ENCODE measurements around the gene TMEM135.

The TMEM135 gene

GRCh38 chr11:87194985-87195820, 157.5 kb downstream of the TMEM135 start:
- no peak for DNase-seq (ENCODE audit: low spot score)

- no peak for DNase-seq (ENCODE audit: low spot score)
These were observed 160.6 kb downstream of the TMEM135 start for GRCh38 chr11:87198266-87198881.

- no peak for DNase-seq (ENCODE audit: low spot score)
These were observed 163.6 kb downstream of the TMEM135 start for GRCh38 chr11:87201376-87201775.

GRCh38 chr11:87203907-87204602, 166.3 kb downstream of the TMEM135 start:
- DNase-seq (ENCODE audit: low spot score), result no peak

- no peak for DNase-seq (ENCODE audit: low spot score)
These were observed 175.2 kb downstream of the TMEM135 start for GRCh38 chr11:87212891-87213290.

- no peak for DNase-seq (ENCODE audit: low spot score)
These were observed 175.7 kb downstream of the TMEM135 start for GRCh38 chr11:87213444-87213843.

- no peak for DNase-seq (ENCODE audit: low spot score)
These were observed 177.5 kb downstream of the TMEM135 start for GRCh38 chr11:87215236-87215635.

- no peak for DNase-seq (ENCODE audit: low spot score)
These were observed 181.5 kb downstream of the TMEM135 start for GRCh38 chr11:87219266-87219665.

- DNase-seq (ENCODE audit: low spot score), result no peak
These were observed 186.1 kb downstream of the TMEM135 start for GRCh38 chr11:87223816-87224215.

- DNase-seq (ENCODE audit: low spot score), result no peak
These were observed 186.8 kb downstream of the TMEM135 start for GRCh38 chr11:87224486-87224885.

GRCh38 chr11:87228820-87229219, 191.1 kb downstream of the TMEM135 start:
- DNase-seq (ENCODE audit: low spot score), result no peak

- no peak for DNase-seq (ENCODE audit: low spot score)
These were observed 193.3 kb downstream of the TMEM135 start for GRCh38 chr11:87230995-87231394.

GRCh38 chr11:87232320-87232719, 194.6 kb downstream of the TMEM135 start:
- DNase-seq (ENCODE audit: low spot score), result no peak

GRCh38 chr11:87235366-87235765, 197.6 kb downstream of the TMEM135 start:
- DNase-seq (ENCODE audit: low spot score), result no peak

GRCh38 chr11:87236368-87236767, 198.6 kb downstream of the TMEM135 start:
- DNase-seq (ENCODE audit: low spot score), result no peak

- no peak for DNase-seq (ENCODE audit: low spot score)
These were observed 201.3 kb downstream of the TMEM135 start for GRCh38 chr11:87239001-87239400.

GRCh38 chr11:87239531-87239930, 201.8 kb downstream of the TMEM135 start:
- no peak for DNase-seq (ENCODE audit: low spot score)

GRCh38 chr11:87251560-87251959, 213.8 kb downstream of the TMEM135 start:
- no peak for DNase-seq (ENCODE audit: low spot score)

GRCh38 chr11:87252869-87253268, 215.1 kb downstream of the TMEM135 start:
- no peak for DNase-seq (ENCODE audit: low spot score)

- DNase-seq (ENCODE audit: low spot score), result no peak
These were observed 216.8 kb downstream of the TMEM135 start for GRCh38 chr11:87254562-87254961.

- no peak for DNase-seq (ENCODE audit: low spot score)
These were observed 217.9 kb downstream of the TMEM135 start for GRCh38 chr11:87255589-87255988.

GRCh38 chr11:87256694-87257340, 219.1 kb downstream of the TMEM135 start:
- no peak for DNase-seq (ENCODE audit: low spot score)
